ENCODE results near the gene OVOL3. TPM values are rescaled to one million over a fixed set of nuclear protein-coding genes. Genes with fewer than 3 reads are reported as not detected.
"Not testable (repeated sequence)": the region's sequence is repeated elsewhere in the genome, so short reads cannot be mapped to it uniquely, and the experiment has no call there.

OVOL3 gene
- not detected in 2 replicates for total RNA-seq
- not detected for polyA plus RNA-seq (2012)

GRCh38 chr19:36110487-36111199 lies at the start of gene OVOL3:
Gene OVOL3 (plus strand): TSS chr19:36111143. CDS start chr19:36111203, 60 bp downstream.
- DNase-seq (ENCODE audit: low read depth) = no peak

DNA sequence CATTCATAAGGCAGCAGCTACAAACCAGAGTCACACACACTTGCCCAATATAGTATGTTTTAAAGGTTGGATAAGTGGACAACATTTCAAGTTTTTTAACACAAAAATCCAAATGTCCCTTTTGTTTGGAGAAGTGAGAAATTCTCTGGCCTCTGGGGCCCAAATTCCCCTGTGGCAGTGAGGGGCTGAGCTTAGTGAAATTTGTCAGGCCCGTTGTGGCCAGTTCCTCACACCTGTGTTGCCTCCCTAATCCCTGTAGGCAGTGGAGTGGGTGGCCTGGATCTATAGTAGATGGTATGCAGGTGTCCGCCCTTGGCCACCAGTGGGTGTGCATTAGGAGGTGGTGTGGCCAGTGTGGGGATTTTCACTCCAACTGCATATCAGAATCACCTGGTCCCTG lies 49.6 kb upstream of the OVOL3 start:
- no peak for DNase-seq (ENCODE audit: low read depth)

DNA sequence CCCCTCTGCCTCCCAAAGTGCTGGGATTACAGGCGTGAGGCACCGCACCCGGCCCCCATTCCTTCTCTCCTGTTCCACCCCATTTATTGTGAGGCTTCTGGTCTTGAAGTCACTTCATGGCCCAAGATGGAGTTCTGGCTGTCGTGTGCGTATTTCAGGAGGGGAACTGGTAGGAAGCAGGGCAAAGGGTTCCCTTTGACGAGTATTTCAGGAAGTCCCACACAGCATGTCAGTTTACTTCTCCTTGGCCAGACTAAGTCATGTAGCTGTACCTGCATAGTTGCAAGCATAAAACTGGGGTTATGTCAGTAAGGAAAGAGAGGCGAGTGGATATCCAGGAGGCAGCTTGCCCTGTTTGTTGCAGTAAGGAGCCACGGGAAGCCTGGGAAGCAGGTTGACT lies 46.1 kb upstream of the OVOL3 start:
- no peak for DNase-seq (ENCODE audit: low read depth)

GRCh38 chr19:36067681-36068080 lies 43.3 kb upstream of the OVOL3 start:
- no peak for DNase-seq (ENCODE audit: low read depth)

DNA sequence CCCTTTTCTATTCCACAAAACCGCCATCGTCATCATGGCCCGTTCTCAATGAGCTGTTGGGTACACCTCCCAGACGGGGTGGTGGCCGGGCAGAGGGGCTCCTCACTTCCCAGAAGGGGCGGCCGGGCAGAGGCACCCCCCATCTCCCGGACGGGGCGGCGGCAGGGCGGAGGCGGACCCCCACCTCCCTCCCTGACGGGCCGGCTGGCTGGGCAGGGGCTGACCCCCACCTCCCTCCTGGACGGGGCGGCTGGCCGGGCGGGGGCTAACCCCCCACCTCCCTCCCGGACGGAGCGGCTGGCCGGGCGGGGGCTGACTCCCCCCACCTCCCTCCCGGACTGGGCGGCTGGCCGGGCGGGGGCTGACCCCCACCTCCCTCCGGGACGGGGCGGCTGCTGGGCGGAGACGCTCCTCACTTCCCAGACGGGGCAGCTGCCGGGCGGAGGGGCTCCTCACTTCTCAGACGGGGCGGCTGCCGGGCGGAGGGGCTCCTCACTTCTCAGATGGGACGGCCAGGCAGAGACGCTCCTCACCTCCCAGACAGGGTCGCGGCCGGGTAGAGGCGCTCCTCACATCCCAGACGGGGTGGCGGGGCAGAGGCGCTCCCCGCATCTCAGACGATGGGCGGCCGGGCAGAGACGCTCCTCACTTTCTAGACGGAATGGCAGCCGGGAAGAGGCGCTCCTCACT lies 42.0 kb upstream of the OVOL3 start:
- not testable (repeated sequence) for DNase-seq (ENCODE audit: low read depth)

- DNase-seq (ENCODE audit: low read depth) = no peak
Measured at GRCh38 chr19:36072081-36072480, 38.9 kb upstream of the OVOL3 start.

GRCh38 chr19:36073121-36073876 lies 37.6 kb upstream of the OVOL3 start:
- no peak for DNase-seq (ENCODE audit: low read depth)

DNA sequence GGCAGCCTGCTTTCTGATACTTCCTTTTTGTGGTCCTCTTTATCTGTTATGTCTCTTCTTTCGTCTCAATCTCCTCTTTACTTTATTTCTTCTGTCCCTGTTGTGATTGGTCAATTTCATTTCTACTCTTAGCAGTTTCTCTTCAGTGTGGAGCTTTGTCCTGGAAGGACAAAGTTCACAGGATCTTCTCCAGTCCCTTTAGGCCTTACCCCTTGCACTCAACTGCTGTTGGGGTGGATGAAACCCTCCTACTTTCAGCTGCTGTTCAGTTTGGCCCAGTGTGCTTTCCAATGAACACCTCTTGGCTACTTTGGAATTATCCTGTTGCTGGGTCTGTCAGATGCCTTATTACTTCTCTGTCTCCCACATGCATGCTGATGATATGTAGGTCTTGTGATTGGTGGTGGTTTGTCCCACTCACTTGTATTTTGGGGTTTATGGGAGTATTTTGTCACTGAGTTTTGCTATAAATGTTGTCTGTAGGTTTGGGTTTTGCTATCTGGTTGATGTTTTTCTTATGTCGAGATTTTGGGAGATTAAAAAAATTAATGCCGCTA lies 31.5 kb upstream of the OVOL3 start:
- DNase-seq (ENCODE audit: low read depth) = no peak

DNA sequence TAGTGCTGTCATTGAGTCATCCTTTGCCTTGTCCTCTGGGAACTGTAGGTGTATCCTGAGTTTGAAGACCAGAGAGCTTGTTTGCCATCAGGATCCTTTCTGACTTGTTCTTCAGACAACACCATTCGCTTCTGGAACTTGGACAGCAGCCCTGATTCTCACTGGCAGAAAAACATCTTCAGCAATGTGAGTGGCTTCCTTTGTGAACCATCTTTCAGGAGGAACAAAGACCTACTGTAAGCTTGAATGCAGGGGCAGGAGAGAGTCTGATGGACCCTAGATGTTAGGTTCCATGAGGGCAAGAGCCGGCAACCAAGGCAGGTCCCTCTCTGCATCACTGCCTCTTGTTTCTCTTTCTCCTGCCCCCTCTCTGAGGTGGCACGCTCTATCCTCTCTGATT lies 29.6 kb upstream of the OVOL3 start:
- DNase-seq (ENCODE audit: low read depth) = no peak

DNA sequence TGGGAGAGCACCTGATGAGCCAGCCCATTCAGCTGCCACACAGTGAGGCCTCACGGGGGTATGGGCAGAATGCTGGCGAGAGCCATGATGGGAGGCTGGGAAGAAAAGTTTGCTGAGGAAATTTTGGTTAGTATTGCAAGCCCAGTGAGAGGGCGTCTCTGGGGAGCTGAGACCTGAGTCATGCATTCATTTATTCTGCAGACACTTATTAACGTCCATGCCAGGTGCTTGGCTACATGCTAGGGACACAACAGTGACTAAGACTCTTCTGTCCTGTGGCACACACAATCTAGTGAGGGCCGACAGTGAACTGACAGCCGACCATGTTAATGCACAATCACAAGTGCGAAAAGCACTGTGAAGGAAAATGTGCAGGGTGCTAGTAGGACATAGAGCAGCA lies 29.0 kb upstream of the OVOL3 start:
- peak; percentile 40 for DNase-seq (ENCODE audit: low read depth)

DNA sequence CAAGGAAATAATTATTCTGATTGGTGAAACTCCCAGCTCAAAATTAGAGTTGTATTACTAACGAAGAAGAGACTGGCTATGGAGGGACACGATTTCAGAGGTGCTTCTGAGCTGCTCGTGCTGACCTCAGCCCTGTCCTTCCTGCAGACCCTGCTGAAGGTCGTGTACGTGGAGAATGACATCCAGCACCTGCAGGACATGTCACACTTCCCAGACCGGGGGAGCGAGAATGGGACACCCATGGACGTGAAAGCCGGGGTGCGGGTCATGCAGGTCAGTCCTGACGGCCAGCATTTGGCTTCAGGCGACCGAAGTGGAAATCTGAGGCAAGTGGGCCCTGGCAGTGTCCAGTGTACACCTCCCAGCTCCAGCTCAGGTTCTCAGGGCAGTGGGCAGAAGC lies 28.0 kb upstream of the OVOL3 start:
- no peak for DNase-seq (ENCODE audit: low read depth)

- no peak for DNase-seq (ENCODE audit: low read depth)
Measured at GRCh38 chr19:36084231-36085009, 26.5 kb upstream of the OVOL3 start.

DNA sequence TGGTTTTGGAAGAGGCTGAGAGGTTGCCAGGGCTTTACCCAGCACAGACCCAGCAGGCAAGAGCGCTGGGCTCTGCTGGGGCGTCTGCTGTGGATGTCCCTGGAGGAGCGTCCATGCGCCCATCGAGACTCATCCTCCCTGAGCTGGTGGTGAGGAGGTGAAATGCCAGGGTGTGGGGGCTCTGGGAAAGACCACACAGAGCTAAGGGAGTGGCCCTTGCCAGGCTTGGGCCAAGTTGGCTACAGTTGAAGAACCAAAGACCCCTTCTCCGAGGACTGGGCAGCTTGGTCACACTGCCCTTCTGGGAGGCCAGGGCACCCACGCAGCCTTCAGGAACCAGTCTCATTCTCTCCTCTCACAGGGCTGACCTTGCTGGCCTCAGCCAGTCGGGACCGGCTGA lies 24.6 kb upstream of the OVOL3 start:
- DNase-seq (ENCODE audit: low read depth) = no peak

GRCh38 chr19:36089847-36090246 lies 21.1 kb upstream of the OVOL3 start:
- no peak for DNase-seq (ENCODE audit: low read depth)

DNA sequence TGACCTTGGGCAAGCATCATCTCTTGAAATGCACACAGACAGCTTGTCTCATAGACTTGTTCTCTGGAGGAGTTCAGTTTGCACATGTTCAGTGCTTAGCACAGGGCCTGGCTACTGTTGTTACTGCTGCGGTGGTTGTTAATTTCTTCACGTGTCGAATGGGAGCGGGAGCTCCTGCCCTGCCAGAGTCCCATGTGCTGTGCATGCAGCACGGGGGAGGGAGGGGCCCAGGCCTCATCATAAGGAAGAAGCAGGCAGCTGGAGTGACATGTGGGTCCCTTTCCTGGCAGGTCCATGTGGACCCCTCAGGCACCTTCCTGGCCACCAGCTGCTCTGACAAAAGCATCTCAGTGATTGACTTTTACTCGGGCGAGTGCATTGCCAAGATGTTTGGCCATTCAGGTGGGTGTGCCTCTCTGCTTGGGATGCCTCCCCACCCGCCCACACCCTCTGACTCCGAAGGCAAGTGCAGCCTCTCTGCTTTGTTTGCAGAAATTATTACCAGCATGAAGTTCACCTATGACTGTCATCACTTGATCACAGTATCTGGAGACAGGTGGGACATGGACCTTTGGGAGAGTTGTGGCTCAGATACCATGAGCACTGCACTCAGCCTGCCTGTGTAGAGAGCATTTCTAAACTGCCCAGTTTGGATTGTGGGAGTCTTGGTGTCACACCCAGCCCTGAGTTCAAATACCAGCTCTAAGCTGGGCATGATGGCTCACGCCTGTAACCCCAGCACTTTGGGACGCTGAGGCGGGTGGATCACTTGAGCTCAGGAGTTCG lies 19.8 kb upstream of the OVOL3 start:
- no peak for DNase-seq (ENCODE audit: low read depth)

GRCh38 chr19:36092566-36092965 lies 18.4 kb upstream of the OVOL3 start:
- DNase-seq (ENCODE audit: low read depth) = no peak

- DNase-seq (ENCODE audit: low read depth) = no peak
Measured at GRCh38 chr19:36093146-36093662, 17.7 kb upstream of the OVOL3 start.

- DNase-seq (ENCODE audit: low read depth) = no peak
Measured at GRCh38 chr19:36093687-36094086, 17.3 kb upstream of the OVOL3 start.

GRCh38 chr19:36097036-36097435 lies 13.9 kb upstream of the OVOL3 start:
- no peak for DNase-seq (ENCODE audit: low read depth)

DNA sequence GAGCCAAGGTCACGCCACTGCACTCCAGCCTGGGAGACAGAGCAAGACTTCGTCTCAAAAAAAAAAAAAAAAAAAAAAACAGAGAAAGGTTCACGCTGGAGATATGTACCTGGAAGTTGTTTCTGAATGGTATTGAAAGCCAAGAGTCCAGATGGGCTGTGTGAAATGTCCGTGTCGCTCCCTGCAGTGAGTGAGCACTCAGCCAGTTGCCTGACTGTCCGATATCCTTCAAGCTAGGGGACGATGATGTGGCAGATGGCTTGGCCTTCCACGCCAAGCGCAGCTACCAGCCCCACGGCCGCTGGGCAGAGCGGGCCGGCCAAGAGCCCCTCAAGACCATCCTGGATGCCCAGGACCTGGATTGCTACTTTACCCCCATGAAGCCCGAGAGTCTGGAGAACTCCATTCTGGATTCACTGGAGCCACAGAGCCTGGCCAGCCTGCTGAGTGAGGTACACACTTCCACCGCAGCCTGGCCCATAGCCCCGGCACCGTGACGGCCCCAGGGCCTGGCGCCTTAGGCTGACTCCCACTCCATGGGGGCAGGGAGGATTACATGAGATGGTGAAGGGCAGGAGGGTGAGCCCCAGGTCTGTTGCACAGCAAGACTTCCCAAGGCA lies 11.7 kb upstream of the OVOL3 start:
- DNase-seq (ENCODE audit: low read depth) = no peak

All from myocyte (in vitro differentiated cells).